Muscle of back (tissue), 13 donors: ENCODE results near the gene SPATA45. TPM values are rescaled to one million over a fixed set of nuclear protein-coding genes. Genes with fewer than 3 reads are reported as not detected.
"Not testable (repeated sequence)": the region's sequence is repeated elsewhere in the genome, so short reads cannot be mapped to it uniquely, and the experiment has no call there.

Source experiments
- DNase-seq, 3 donors: peaks; one replicate each; pipeline versions ENCODE4 v3.0.0 to v3.0.0-alpha.2; 2013
- long read RNA-seq, 9 donors: transcript quantifications; one replicate each; lab custom pipeline, GENCODE V29; 2026
- polyA plus RNA-seq, 10 donors: library from polyadenylated mRNA; unstranded; fragments of 120-200 nt; gene quantifications; one replicate each; pipeline ENCODE4 v1.2.1, GENCODE V29; 2013; ENCODE audit not compliant: insufficient read length in 10 of 10

SPATA45 gene
- under 1 TPM in 3 of 10 donors, not detected in 7; 0.33 to 0.48 (median 0.48) TPM for polyA plus RNA-seq
- long read RNA-seq, donor 1 = 0 reads
- long read RNA-seq, donor 2 = 0 reads
- long read RNA-seq, donor 3 = 0 reads
- long read RNA-seq, donor 4 = 0 reads
- long read RNA-seq, donor 5 = 0 reads
- long read RNA-seq, donor 6 = 0 reads
- long read RNA-seq, donor 7 = 0 reads
- long read RNA-seq, donor 8 = 0 reads
- long read RNA-seq, donor 9 = 0 reads

DNA sequence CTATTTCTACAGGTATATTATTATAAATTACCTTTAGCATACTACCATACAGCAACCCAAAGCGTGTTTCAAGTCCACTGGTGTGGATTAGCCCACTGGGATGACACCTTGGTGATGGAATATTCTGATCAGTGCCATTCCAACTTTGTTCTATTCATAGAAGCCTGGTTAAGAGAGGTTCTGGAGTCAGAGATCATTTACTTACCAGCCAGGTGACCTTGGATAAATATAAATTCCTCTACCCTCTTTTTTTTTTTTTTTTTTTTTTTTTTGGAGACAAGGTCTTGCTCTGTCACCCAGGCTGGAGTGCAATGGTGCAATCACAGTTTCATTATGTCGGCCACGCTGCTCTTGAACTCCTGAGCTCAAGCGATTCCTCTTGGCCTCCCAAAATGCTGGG is at the start of gene SPATA45:
Gene SPATA45 (minus strand): TSS at position 101 of the 400 bp plus-strand sequence. CDS start 11,500 bp downstream, outside the sequence.
- DNase-seq = no peak

DNA sequence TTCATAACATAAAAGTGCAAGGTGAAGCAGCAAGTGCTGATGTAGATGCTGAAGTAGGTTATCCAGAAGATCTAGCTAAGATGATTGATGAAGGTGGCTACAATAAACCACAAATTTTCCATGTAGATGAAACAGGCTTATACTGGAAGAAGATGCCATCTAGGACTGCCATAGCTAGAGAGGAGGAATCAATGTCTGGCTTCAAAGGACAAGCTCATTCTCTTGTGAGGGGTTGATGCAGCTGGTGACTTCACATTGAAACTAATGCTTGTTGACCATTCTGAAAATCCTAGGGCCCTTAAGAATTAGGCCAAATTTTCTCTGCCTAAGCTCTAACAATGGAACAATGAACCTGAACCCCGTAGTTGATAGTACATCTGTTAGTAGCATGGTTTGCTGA is 44.7 kb upstream of the SPATA45 start:
- no peak for DNase-seq

DNA sequence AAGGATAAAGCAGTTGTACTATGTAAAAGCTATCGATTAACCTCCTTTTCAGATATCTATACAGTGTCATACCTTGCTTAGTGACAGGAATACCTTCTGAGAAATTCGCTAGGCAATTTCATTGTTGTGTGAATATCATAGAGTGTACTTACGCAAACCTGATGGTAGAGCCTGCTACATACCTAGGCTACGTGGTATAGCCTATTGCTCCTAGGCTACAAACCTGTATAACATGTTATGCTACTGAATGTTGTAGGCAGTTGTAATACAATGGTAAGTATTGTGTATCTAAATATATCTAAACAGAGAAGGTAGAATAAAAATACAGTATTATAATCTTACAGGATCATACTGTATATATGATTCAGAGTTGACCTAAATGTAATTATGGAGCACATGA is 37.1 kb upstream of the SPATA45 start:
- no peak for DNase-seq

DNA sequence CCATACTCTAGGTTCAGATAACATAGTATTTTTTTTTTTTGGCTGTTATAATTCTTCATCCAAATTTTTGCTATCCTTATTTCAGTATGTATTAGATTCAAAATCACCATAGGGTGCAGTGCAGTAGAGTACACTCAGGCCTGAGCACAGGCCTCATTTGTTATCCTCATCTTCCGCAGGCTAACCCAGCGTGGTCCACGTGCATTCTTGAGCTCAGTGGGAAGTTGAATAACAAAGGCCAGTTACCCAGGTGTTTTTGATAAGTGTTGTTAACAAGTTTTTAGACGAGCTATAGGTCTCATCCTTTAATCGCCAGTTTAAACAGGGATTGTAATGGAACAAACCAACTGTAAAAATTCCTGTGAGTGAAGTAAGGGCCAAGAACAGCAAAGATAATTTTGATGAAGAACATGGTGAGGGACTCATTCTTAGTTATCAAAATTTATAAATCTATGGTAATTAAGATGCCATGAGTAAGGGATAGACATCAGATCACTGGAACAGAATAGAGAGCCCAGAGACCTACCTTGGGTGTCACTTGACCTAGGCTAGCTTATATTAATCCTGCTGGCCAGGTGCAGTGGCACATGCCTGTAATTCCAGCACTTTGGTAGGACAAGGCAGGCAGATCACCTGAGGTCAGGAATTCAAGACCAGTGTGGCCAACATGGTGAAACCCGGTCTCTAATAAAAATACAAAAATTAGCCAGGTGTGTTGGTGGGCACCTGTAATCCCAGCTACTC is 32.7 kb upstream of the SPATA45 start:
- no peak for DNase-seq

DNA sequence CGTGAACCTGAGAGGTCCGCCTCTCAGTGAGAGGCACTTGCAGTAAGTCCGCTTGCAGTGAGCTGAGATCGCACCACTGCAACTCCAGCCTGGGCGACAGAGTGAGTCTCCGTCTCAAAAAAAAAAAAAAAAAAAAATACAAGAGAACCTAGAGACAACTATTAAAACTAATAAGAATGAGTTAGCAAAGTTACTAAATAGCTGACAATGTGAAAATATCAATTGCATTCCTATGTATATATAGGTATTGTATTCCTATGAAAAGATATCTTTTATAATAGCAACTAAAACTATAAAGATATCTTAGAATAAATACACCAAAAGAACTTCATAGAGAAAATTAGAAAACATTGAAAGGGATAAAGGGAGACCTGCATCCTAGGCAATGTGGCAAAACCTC is 31.0 kb upstream of the SPATA45 start:
- no peak for DNase-seq

DNA sequence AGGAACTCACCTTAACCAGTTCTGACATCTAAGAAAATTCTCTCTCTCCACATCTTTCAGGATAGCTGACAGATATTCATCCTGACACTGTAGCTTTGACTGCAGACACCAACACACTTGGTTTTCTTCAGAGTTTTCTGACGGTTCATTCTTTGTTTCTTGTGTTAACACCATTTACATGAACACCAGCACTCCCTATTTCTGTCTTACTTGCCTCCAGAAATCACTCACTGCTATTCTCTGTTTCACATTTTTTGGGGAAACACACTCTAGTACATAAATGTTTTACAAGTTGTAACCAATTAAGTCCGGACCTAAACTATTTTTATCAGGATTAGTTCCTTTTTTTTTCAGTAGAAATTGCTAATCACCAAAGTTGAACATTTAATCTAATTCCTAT is 26.1 kb upstream of the SPATA45 start:
- no peak for DNase-seq

DNA sequence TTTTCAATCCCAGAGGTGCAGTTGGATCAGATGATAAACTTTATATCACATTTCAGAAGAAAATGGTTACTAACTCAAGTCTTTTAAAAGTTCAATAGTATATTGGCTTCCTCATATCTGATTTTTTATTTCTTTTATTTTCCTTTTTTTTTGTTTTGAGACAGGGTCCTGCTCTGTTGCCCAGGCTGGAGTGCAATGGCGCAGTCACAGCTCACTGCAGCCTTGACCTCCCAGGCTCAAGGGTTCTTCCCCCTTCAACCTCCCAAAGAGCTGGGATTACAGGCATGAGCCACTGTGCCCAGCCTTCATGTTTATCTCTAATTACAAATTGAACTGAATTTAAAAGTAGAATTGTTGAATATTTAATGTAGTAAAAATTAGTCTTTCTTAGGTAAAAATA is 24.5 kb upstream of the SPATA45 start:
- DNase-seq = no peak

DNA sequence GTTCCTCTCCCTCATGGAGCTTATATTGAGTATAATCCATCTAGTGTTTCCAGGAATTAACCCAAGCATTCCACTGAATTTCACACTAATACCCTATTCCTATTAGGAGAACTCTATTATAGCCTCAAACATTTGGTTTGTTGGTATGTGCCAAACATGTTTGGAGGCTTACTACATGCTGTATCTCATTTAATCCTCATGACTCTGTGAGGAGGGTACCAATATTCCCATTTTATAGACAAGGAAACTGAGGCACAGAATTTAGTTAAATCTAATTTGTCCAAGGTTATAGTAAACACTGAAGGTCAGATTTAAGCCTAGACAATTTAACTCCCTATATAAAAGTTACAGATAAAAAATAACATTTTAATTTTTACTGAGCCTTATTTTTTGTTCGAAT is 19.7 kb upstream of the SPATA45 start:
- no peak for DNase-seq

DNA sequence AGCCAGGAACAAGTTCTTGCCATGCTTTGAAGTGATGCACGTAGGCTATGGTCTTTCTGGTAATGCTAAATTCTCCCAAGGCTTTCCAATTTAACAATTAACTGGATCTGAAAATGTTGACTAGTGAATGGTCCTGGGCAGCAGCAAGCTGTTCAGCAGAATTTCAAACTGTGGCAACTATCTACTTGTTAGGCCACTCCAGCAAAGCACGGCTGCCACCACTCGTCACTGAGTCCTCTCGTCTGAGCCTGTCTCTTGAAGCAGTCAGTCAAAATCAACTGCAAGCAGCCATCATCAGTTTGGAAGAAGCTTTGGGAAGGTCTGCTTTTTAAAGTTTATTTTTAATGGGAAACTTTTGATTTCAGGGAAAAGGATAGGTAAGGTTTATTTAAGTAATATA is 16.8 kb upstream of the SPATA45 start:
- DNase-seq = no peak

DNA sequence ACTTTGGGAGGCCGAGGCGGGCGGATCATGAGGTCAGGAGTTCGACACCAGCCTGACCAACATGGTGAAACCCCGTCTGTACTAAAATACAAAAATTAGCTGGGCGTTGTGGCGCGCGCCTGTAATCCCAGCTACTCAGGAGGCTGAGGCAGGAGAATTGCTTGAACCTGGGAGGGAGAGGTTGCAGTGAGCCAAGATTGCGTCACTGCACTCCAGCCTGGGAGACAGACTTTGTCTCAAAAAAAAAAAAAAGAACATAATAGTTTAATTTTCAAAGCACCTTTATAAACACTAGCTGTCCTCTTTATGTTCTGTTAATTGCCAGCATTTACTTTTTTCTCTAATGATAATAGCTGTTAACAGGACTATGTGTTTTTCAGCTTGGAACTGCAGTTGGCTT is 15.9 kb upstream of the SPATA45 start:
- DNase-seq = not testable (repeated sequence)

DNA sequence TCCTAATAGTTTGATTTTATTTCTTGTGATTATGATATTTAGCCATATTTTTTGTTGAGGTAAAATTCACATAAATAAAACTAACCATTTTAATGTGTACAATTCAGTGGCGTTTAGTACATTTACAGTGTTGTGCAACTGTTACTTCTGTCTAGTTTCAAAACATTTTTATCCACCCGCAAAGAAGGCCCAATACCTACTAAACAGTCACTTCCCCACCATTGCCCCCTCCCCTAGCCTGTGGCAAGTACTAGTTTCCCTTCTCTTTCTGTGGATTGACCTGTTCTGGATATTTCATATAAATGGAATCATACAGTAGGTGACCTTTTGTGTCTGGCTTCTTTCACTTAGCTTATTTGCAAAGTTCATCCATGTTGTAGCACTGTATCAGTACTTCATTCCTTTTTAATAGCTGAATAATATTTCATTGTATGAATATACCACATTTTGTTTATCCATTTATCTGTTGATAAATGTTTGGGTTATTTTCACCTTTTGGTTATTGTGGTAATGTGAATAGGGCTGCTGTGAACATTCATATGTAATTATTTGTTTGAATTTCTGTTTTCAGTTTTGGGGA is 14.8 kb upstream of the SPATA45 start:
- DNase-seq = no peak

DNA sequence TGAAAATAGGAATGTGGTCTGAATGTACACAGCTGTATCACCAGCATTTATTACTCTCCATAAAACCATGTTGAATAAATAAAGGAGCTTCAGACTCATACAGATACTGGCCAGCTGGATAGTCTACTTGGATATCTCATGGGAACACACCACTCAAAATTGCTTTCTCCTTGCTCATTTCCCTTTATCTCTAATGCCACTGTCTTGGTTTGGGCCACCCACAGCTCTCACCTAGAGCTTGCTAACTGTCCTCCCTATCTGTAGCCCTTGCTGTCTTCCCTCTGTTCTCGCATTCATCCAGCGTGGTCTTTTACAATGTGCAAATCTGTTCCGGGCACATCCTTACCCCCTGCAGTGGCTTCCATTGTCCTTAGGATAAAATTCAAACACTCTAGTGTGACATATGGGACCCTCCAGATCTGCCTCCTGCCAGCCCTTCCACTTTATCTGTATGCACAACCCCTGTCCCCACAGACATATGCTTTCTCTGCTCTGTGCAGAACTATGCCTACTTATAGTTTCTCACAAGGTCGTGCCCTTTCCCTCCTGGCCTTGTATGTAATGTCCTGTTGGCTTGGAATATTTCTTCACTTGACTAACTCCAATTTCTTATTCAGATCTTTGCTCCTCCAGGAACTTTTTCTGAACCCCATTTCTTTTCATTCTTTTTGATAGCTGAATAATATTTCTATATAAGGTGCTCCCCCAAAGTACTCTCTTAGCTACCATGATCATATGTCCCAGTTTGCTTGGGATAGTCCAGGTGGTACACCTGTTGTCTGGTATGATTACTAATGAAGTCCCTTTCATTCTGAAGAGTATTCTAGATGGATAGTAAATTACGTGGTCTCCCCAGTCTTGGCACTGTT is 13.5 kb upstream of the SPATA45 start:
- no peak for DNase-seq

DNA sequence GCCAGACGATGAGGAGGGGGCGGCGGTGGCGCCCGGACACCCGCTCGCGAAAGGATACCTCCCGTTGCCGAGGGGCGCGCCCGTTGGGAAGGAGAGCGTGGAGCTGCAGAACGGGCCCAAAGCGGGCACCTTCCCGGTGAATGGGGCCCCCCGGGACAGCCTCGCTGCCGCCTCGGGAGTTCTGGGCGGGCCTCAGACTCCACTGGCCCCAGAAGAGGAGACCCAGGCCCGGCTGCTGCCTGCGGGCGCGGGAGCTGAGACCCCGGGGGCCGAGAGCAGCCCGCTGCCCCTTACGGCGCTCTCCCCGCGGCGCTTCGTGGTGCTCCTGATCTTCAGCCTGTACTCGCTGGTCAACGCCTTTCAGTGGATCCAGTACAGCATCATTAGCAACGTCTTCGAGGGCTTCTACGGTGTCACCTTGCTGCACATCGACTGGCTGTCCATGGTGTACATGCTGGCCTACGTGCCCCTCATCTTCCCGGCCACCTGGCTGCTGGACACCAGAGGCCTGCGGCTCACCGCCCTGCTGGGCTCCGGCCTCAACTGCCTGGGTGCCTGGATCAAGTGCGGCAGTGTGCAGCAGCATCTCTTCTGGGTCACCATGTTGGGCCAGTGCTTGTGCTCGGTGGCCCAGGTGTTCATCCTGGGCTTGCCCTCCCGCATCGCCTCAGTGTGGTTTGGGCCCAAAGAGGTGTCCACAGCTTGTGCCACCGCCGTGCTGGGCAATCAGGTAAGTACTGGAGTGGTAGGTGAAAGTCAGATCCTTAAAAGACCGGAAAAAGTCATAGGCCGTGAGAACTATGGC is 11.2 kb upstream of the SPATA45 start:
- peak; percentile 17 to 81 (median 44) for DNase-seq

DNA sequence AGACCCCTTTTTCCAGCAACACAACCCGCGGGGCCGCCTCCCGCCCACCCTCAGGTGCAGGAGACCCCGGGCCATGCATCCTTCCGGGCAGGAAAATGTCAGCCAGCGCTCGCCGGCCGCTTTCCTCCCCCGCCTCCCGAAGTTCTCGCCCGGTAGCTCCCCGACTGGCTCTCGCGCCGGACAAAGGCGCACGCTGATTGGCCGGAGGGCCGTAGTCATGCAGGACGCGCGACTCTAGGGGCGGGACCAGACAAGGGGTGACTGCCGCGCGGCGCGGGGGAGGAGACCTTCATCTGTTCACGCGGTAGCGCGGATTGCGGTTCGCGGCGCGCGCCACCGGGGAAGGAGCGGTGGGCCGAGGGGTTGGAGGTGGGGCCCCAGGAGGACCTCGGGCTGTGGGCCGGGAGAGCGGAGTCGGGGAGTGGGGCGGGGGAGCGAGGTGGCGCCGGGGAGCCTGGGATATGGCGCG is 10.6 kb upstream of the SPATA45 start, which contains the start of gene FLVCR1:
Gene FLVCR1 (plus strand): TSS at position 284 of the 469 bp plus-strand sequence. CDS start 178 bp downstream, at position 462.
- DNase-seq = peak; percentile 95 to 98 (median 97)

DNA sequence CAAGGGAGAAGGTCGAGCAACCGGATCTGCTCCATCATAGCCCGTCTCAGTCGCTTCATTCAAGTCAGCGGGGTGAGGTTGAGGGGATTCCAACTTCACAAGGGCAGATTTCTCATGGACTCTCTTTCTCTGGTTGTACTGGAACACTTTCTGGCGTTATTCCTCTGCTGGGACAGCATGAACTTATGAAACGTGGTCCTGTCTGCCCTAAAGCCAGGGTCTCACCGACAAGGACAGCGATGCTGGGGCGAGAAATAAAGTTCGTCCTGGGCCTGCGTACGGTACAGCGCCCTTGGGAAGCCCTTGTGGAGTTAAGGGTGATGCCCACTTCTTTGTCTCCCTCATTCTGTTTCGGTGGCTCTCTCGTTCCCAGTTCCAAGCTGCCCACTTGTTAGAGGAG is 9.3 kb upstream of the SPATA45 start:
- no peak for DNase-seq

DNA sequence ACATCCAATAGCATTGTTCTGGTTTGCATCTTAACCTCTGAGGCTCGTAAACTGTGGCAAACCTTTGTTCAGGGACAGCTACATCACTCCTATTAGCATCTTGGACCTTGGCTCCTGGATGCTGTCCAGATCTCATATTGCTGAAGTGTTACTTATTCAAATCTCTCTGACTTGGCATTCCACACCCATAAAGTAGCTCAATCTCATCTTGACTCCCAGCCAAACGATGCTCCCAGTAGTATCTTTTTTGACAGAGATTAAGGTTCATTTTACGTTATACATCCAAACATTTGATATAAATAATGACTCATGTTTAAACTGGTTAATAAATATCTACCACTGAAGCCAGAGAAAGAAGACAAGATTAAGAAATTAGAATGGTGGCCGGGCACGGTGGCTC is 6.2 kb upstream of the SPATA45 start:
- no peak for DNase-seq

DNA sequence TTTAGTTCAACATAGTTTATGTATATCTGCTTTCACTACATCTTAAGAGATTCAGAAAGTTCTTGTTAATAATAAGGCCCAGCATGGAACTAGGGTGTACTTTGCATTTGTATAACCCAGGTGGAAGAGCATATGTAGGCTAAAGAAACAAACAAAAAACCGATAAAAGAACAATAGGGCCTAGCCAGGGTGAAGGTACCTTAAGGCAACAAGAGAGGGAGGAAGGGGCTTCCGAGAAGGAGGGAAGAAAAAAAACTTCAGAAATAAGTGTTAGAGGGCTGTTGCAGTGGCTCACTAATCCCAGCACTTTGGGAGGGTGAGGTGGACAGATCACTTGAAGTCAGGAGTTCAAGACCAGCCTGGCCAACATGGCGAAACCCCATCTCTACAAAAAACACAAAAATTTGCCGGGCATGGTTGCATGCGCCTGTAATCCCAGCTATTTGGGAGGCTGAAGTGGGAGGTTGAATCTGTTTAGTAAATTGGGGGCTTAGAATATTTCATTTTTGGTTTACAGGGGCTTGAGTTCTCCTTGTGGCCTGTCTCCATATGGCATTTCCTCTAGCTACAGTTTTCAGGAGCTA is 4.7 kb upstream of the SPATA45 start:
- DNase-seq = no peak

DNA sequence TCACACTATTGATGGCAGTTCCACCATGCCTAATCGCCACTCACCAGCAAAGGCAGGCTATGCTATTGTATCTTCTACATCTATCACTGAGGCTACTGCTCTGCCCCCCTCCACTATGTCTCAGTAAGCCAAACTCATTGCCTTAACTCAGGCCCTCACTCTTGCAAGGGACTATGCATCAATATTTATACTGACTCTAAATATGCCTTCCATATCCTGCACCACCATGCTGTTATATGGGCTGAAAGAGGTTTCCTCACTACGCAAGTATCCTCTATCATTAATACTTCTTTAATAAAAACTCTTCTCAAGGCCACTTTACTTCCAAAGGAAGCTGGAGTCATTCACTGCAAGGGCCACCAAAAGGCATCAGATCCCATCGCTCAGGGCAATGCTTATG is 2.9 kb downstream of the SPATA45 start:
- not testable (repeated sequence) for DNase-seq

DNA sequence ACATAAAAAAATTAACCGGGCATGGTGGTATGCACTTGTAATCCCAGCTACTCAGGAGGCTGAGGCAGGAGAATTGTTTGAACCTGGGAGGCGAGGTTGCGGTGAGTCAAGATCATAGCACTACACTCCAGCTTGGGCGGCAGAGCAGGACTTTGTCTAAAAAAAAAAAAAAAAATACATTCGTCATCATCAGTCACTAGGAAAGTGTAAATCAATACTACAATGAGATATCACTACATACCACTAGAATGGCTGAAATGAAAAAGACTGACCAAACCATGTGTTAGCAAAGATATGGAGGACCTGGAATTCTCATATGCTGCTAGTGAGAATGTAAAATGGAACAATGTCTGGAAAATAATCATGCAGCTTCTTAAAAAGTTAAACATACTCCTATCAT is 9.3 kb downstream of the SPATA45 start:
- DNase-seq = no peak
